LNCAP (cell line): Measurements from ENCODE around the gene ACBD3.
A peak's percentile ranks its signal among the peaks of the same experiment; 100 is the strongest.

Experiments
- TF ChIP-seq, protein P1 (sequence below): fragments of 450-650 bp; IDR thresholded peaks from 2 replicates; pipeline ENCODE4 v1.5.1; 2017; ENCODE audit warnings: mild to moderate bottlenecking

The ACBD3 gene

DNA sequence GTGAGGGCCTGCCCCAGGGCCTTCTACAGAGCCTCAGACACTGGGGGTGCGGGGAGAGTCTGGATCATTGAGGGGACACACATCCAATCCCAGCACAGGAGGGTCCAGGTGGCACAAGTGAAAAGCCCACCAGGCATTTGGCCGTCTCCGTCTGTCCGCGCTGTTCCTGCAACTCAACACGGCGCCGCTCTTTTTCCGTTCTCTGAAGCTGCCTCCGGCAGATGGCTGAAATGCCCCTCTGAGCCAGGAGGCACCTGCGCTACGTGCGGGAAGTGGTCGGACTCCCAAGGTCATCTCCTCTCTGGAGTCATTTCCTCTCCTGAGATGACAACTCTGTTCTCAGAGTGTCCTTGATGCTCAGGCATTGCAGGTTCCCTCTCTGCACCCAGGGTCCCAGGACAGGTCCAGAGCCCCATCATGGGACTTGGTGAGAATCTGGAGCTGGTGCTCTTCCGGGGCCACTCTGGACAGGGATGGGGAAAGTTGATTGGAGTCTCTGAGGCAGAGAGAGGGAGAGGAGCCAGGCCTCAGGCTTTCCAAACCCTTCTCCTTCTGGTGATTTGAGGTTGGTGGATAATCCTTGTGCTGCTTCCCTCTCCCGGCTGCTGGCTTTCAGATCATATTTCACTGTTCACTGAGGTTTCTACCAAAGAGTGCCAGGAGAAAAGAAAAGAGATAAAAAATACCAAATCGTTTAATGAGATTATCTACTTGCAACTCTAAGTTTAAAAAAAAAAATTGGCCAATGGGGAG is 22.9 kb upstream of the ACBD3 start:
- TF ChIP-seq, protein P1, sequence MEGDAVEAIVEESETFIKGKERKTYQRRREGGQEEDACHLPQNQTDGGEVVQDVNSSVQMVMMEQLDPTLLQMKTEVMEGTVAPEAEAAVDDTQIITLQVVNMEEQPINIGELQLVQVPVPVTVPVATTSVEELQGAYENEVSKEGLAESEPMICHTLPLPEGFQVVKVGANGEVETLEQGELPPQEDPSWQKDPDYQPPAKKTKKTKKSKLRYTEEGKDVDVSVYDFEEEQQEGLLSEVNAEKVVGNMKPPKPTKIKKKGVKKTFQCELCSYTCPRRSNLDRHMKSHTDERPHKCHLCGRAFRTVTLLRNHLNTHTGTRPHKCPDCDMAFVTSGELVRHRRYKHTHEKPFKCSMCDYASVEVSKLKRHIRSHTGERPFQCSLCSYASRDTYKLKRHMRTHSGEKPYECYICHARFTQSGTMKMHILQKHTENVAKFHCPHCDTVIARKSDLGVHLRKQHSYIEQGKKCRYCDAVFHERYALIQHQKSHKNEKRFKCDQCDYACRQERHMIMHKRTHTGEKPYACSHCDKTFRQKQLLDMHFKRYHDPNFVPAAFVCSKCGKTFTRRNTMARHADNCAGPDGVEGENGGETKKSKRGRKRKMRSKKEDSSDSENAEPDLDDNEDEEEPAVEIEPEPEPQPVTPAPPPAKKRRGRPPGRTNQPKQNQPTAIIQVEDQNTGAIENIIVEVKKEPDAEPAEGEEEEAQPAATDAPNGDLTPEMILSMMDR: no peak

DNA sequence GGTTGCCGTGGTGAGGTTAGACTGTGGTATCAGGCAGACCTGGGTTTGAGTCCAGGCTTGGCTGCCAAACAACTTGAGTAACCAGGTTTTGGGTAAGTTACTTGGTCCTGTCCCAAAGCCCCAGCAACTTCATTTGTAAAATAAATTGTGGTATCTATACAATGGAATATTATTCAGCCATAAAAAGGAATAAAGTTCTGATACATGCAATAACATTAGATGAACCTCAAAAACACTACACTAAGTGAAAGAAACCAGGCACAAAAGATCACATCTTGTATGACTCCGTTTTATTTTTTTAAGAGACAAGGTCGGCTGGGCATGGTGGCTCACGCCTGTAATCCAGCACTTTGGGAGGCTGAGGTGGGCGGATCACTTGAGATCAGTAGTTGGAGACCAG is 20.5 kb upstream of the ACBD3 start:
- TF ChIP-seq, protein P1: no peak

DNA sequence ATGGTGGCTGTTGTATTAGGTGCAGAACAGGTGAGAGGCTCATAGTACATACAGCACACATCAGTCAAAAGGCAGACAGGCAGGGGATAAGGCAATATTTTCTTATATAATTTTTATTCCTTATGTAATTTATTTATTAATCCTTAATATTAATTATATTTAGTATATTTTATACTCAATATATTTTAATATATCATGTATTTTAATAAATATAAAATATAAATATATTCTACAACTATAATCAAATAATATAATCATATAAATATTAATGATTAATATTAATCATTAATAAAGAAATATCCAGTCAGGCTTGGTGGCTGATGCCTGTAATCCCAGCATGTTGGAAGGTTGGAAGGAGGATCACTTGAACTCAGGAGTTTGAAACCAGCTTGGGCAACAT is 17.7 kb upstream of the ACBD3 start:
- TF ChIP-seq, protein P1: no peak

DNA sequence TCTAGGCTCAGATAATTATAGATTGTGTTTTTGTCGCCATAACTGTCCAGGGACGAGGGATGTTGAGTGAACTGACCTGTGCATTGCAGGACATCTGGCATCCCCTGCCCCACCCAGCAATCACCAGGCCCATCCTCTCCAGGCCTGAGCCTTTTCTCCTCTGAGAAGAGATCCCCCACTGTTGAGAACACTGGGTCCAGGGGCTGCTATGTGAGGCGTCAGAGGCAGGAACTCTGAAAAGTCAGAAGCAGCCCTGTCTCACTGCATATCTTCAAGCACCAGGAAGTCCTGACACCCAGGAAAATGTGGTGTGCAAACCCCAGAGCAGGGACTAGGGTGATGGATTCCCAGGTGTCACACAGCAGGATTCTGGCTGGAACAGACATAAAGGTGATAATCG is 17.1 kb upstream of the ACBD3 start:
- TF ChIP-seq, protein P1: no peak

DNA sequence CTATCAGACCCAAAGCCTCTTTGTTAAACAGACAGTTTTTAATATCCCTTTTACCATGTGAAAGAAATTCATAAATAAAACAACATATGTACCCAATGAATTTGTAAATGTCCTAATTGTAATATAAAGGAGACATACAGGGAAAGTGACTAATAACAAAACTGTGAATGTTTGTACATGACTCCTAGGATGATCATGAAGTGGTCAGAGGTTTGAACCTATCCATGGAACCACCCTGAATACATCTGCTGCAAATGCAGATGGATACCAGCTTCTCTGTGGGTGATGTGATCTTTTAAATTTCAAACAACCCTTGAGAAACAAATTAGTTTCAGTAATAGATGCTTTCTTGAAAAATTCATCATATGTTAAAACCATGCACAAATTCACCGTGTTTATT is 16.7 kb upstream of the ACBD3 start:
- TF ChIP-seq, protein P1: no peak

DNA sequence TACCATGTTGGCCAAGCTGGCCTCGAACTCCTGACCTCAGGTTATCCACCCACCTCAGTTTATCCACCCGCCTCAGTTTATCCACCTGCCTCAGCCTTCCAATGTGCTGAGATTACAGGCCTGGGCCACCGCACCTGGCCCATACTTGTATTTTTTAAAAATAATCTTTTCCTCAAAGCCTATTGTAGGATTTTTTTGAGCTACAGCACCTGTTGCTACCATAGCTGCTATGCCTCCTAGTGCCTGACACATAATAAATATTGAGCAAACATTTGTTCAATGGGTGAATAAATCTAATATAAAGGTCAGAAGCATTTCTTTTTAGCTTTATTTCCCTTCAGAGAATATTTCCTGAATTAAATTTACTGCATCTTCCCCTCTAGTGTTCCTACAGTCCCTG is 15.7 kb upstream of the ACBD3 start:
- TF ChIP-seq, protein P1: no peak

DNA sequence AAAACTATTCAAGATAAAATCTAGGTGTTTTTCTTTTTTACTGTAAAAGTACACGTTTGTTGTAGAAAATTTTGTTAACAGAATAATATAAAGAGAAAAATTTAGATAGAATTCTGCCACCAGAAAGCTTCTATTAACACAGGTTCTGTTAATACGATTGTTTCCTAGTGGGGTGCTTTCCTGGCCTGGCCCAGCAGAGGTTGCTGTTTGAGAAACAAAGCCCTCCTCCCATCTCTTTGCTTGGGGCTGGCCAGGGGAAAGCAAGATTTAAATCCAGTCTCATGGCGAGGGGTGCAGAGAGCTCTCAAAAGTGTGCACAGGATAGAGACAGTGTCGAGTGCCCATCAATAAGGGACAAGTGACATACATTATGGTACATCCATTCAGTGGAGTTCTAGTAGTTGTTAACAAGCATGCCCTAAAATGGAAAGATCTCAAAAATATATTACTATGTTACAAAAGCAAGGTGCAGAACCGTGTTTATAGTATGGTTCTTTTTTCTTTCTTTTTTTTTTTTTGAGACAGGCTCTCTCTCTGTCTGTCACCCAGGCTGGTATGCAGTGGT is 14.6 kb upstream of the ACBD3 start:
- TF ChIP-seq, protein P1: peak; percentile 23; the same call in 1 of the 2 replicates
